ENCODE data around the gene WDR91.

DNA sequence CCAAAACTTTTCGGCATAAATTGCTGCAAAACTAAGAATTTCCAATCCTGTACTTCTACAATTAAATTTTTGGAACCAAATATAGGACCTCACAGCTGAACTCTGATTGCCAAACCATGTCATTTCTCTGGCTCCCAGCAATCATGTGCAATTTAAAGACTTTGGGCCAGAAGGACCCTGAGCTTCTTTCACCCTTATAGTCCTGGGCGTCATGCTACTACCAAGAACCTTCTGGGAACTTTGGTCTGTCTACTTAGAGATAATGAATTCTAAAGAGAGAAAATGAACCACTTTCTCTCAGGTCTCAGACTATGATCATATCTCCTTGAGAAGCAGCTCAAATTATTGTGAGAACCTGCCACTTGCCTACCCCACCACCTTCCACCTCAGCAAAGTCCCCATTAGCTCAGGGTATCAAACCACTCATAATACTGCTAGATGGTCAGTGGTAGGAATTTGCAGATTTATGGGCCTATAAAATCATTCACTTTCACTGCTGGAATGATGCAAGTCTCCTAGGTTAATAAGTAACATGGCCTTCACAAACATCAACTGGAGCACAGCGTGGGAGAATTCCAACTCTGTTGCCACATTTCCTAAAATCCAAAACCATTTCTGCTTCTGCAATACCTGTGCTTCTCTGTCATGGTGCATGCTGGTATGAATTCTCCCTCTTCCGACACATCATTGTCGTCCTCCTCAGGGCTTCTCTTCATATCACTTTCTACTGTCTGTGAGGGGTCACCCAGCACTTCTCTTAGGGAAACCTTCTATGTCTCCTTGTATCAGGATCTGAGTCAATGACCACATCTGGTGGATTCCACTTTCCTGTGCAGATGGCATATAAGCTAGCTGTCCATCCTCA lies 6.6 kb upstream of the WDR91 start:
- TF ChIP-seq CTCF (IDR thresholded peaks at IDR 0.05) (no peak), POLR2AphosphoS5 (IDR thresholded peaks at IDR 0.05) (no peak)

All from gastroesophageal sphincter (tissue), 3 donors.